ENCODE measurements around the gene HSFX1.

HSFX1 gene

DNA sequence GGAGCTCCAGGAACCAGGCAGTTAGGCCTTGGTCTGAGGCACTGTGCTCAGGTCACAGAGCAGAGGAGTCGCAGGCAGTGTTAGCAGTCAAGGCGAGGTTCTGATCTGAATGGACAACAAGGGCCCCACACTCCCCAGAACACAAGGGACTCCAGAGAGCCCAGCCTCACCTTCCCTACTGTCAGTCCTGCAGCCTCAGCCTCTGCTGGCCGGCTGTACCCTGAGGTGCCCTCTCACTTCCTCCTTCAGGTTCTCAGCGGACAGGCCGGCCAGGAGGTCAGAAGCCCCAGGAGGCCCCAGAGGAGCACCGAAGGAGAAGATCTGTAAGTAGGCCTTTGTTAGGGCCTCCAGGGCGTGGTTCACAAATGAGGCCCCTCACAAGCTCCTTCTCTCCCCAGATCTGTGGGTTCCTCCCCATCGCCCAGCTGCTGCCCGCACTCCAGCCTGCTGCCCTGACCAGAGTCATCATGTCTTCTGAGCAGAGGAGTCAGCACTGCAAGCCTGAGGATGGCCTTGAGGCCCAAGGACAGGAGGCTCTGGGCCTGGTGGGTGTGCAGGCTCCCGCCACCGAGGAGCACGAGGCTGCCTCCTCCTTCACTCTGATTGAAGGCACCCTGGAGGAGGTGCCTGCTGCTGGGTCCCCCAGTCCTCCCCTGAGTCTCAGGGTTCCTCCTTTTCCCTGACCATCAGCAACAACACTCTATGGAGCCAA is 34.0 kb downstream of the HSFX1 start:
- DNase-seq: no peak

DNA sequence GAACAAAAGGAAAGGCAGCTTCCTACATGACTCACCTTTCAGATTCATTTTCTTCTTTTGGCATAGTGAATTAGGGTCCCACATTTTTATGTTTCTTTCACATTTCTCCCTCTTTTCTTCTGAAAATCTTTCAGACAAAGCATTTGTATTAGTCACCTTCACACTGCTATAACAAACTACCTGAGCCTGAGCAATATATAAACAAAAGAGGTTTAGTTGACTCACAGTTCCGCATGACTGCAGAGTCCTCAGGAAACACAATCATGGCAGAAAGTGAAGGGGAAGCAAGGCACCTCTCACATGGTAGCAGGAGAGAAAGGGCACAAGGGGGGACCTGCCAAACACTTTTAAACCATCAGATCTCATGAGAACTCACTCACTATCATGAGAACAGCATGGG is 44.8 kb downstream of the HSFX1 start:
- DNase-seq: no peak

DNA sequence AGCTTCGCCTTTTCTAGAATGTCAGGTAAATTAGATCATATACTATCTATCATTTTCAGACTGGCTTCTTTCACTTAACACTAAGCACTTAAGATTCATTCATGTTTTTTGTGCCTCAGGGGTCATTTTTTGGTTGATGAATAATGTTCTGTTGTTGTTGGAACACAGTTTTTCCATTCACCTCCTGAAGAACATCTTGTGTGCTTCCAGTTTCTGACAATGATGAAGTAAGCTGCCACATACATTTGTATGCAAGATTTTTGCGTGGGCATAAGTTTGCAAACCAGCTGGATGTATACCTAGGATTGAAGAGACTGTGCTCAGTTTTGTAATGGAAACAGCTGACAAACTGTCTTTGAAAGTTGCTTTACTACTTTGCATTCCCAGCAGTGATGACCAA is 45.5 kb downstream of the HSFX1 start:
- DNase-seq: no peak

DNA sequence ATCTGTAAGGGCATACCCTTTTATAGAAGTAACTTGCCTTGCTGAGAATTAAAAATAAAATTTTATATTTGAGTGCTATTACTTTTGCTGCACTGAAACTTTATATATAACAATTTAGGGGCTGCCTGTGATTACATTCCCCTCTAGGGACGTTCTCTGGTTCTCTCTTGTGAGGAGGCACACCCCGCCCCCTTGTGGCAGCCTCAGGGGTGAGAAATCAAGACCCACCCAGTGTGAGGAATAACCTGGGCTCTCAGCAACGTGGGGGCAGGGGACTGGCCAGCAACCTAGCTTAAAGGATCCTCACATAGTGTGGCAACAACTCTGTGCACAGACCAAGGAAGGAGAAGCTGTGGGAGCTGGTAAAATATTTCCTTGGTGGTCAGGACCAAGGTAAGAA is 51.6 kb downstream of the HSFX1 start:
- DNase-seq: no peak
